Measurements from ENCODE around the gene SGTA. TPM values are rescaled to one million over a fixed set of nuclear protein-coding genes. Genes with fewer than 3 reads are reported as not detected.

Gene SGTA
- total and polyA plus RNA-seq, 2 experiments from 2014 or later = 71.6 to 102 TPM

DNA sequence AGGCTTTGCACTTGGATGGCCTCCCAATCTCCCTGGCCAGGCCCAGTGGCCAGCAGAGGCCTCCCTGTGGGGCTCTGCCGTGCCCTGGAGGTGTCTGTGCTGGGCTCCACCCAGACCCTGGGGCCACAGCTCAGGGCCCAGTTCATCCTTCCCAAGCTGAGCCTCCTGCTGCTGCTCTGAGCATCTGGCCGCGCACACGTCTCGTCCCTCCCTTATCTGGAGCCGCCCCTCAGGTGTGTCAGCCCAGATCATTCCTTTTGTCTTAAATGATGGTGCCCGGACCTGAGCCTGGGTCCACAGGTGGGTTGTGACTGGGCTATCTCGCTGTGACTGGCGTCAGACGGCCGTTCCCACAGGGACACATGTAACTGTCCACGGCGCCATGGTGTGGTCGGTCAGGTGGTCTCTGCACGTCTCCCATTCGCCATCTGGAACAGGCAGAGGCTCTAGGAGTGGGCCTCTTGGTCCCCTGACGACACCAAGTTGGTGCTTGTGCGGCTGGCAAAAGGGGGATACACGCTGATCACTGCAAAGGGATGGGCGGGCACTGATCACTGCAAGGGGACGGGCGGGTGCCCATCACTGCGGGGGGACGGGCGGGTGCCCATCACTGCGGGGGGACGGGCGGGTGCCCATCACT, 22.3 kb upstream of the SGTA start:
- no peak for DNase-seq (ENCODE audit: low spot score)
- peaks cover 53% of the 10 kb centered on the region for H3K36me3 Mint-ChIP-seq (ENCODE audit: low read depth)
- TF ChIP-seq STAT1 (IDR thresholded peaks at IDR 0.05; ENCODE audit: unreplicated experiment) = no peak
- TF ChIP-seq EZH2 (IDR thresholded peaks at IDR 0.05; ENCODE audit: low read depth, unreplicated experiment) = no peak
- TF ChIP-seq POLR2AphosphoS5 (IDR thresholded peaks at IDR 0.05; ENCODE audit: low read depth) = no peak

GRCh38 chr19:2804156-2805004, 21.3 kb upstream of the SGTA start:
- H3K4me3 ChIP-seq = no peak overlapping the region
- H3F3A ChIP-seq (replicated peaks; ENCODE audit: low read depth) = no peaks in the 10 kb centered on the region
- H3K27me3 ChIP-seq (ENCODE audit: insufficient read depth) = no peaks in the 10 kb centered on the region
- Mint-ChIP-seq H3K4me3 (no peak overlapping the region), H3K4me1 (no peaks in the 10 kb centered on the region), H3K27me3 (ENCODE audit: insufficient read depth, low read depth, poor library complexity) (peaks cover 11% of the 10 kb centered on the region), H3K9me3 (no peaks in the 10 kb centered on the region; the same call in 2 of the 3 replicates), H3K36me3 (ENCODE audit: low read depth) (peaks cover 52% of the 10 kb centered on the region), H3K27ac (no peak overlapping the region)
- no peak overlapping the region for H3K27ac ChIP-seq (ENCODE audit: low read depth)
- no peaks in the 10 kb centered on the region; the same call in 1 of the 2 replicates for H4K20me1 ChIP-seq (replicated peaks; ENCODE audit: insufficient read depth)
- no peaks in the 10 kb centered on the region; the same call in 1 of the 2 replicates for H3K36me3 ChIP-seq (ENCODE audit: insufficient read depth)
- H2AFZ ChIP-seq = no peak overlapping the region
- ATAC-seq (no peak), DNase-seq (ENCODE audit: low spot score) (no peak)
- peaks cover 3% of the 10 kb centered on the region for H3K79me2 ChIP-seq (replicated peaks; ENCODE audit: insufficient read depth)
- no peaks in the 10 kb centered on the region for H3K9me2 ChIP-seq (ENCODE audit: insufficient read depth)
- H3K4me1 ChIP-seq (ENCODE audit: insufficient read depth) = no peaks in the 10 kb centered on the region
- TF ChIP-seq CREB1 (CRISPR knock-in tag; IDR thresholded peaks at IDR 0.05; ENCODE audit: low read depth) = no peak
- no peak for TF ChIP-seq REST (IDR thresholded peaks at IDR 0.05; ENCODE audit: unreplicated experiment)
- TF ChIP-seq, protein P1, sequence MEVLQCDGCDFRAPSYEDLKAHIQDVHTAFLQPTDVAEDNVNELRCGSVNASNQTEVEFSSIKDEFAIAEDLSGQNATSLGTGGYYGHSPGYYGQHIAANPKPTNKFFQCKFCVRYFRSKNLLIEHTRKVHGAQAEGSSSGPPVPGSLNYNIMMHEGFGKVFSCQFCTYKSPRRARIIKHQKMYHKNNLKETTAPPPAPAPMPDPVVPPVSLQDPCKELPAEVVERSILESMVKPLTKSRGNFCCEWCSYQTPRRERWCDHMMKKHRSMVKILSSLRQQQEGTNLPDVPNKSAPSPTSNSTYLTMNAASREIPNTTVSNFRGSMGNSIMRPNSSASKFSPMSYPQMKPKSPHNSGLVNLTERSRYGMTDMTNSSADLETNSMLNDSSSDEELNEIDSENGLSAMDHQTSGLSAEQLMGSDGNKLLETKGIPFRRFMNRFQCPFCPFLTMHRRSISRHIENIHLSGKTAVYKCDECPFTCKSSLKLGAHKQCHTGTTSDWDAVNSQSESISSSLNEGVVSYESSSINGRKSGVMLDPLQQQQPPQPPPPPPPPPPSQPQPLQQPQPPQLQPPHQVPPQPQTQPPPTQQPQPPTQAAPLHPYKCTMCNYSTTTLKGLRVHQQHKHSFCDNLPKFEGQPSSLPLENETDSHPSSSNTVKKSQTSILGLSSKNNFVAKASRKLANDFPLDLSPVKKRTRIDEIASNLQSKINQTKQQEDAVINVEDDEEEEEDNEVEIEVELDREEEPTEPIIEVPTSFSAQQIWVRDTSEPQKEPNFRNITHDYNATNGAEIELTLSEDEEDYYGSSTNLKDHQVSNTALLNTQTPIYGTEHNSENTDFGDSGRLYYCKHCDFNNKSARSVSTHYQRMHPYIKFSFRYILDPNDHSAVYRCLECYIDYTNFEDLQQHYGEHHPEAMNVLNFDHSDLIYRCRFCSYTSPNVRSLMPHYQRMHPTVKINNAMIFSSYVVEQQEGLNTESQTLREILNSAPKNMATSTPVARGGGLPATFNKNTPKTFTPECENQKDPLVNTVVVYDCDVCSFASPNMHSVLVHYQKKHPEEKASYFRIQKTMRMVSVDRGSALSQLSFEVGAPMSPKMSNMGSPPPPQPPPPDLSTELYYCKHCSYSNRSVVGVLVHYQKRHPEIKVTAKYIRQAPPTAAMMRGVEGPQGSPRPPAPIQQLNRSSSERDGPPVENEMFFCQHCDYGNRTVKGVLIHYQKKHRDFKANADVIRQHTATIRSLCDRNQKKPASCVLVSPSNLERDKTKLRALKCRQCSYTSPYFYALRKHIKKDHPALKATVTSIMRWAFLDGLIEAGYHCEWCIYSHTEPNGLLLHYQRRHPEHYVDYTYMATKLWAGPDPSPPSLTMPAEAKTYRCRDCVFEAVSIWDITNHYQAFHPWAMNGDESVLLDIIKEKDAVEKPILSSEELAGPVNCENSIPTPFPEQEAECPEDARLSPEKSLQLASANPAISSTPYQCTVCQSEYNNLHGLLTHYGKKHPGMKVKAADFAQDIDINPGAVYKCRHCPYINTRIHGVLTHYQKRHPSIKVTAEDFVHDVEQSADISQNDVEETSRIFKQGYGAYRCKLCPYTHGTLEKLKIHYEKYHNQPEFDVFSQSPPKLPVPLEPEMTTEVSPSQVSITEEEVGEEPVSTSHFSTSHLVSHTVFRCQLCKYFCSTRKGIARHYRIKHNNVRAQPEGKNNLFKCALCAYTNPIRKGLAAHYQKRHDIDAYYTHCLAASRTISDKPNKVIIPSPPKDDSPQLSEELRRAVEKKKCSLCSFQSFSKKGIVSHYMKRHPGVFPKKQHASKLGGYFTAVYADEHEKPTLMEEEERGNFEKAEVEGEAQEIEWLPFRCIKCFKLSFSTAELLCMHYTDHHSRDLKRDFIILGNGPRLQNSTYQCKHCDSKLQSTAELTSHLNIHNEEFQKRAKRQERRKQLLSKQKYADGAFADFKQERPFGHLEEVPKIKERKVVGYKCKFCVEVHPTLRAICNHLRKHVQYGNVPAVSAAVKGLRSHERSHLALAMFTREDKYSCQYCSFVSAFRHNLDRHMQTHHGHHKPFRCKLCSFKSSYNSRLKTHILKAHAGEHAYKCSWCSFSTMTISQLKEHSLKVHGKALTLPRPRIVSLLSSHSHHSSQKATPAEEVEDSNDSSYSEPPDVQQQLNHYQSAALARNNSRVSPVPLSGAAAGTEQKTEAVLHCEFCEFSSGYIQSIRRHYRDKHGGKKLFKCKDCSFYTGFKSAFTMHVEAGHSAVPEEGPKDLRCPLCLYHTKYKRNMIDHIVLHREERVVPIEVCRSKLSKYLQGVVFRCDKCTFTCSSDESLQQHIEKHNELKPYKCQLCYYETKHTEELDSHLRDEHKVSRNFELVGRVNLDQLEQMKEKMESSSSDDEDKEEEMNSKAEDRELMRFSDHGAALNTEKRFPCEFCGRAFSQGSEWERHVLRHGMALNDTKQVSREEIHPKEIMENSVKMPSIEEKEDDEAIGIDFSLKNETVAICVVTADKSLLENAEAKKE (CRISPR knock-in tag; IDR thresholded peaks at IDR 0.05) = no peak
- TF ChIP-seq ZNF114 (CRISPR knock-in tag; IDR thresholded peaks at IDR 0.05) = no peak
- TF ChIP-seq NANOG (IDR thresholded peaks at IDR 0.05; ENCODE audit: borderline replicate concordance) = no peak
- TF ChIP-seq ZNF331 (CRISPR knock-in tag; IDR thresholded peaks at IDR 0.05; ENCODE audit: low read depth) = no peak
- no peak for TF ChIP-seq POLR2AphosphoS5 (IDR thresholded peaks at IDR 0.05; ENCODE audit: low read depth)
- no peak for TF ChIP-seq EZH2 (IDR thresholded peaks at IDR 0.05; ENCODE audit: low read depth, unreplicated experiment)
- no peak for TF ChIP-seq EZH2phosphoT487 (IDR thresholded peaks at IDR 0.05; ENCODE audit: unreplicated experiment)
- TF ChIP-seq STAT1 (IDR thresholded peaks at IDR 0.05; ENCODE audit: unreplicated experiment) = no peak
- H3K4me2 ChIP-seq = no peak overlapping the region

More for the DNA sequence above, 22.3 kb upstream of the SGTA start:
- no peak for ATAC-seq
- no peak overlapping the region for H3K4me3 ChIP-seq
- H3F3A ChIP-seq (replicated peaks; ENCODE audit: low read depth) = no peaks in the 10 kb centered on the region
- H2AFZ ChIP-seq = no peak overlapping the region
- no peak overlapping the region for H3K27ac Mint-ChIP-seq
- no peak overlapping the region for H3K4me3 Mint-ChIP-seq
- H3K4me2 ChIP-seq = no peak overlapping the region
- H3K27me3 ChIP-seq (ENCODE audit: insufficient read depth) = no peaks in the 10 kb centered on the region
- peaks cover 11% of the 10 kb centered on the region for H3K27me3 Mint-ChIP-seq (ENCODE audit: insufficient read depth, low read depth, poor library complexity)
- H3K4me1 ChIP-seq (ENCODE audit: insufficient read depth) = no peaks in the 10 kb centered on the region
- no peaks in the 10 kb centered on the region; the same call in 1 of the 2 replicates for H4K20me1 ChIP-seq (replicated peaks; ENCODE audit: insufficient read depth)
- no peaks in the 10 kb centered on the region for H3K4me1 Mint-ChIP-seq
- no peak overlapping the region for H3K27ac ChIP-seq (ENCODE audit: low read depth)
- no peaks in the 10 kb centered on the region; the same call in 2 of the 3 replicates for H3K9me3 Mint-ChIP-seq
- peaks cover 3% of the 10 kb centered on the region for H3K79me2 ChIP-seq (replicated peaks; ENCODE audit: insufficient read depth)
- no peaks in the 10 kb centered on the region; the same call in 1 of the 2 replicates for H3K36me3 ChIP-seq (ENCODE audit: insufficient read depth)
- no peaks in the 10 kb centered on the region for H3K9me2 ChIP-seq (ENCODE audit: insufficient read depth)
